RWPE1 (cell line): ENCODE measurements around the gene IAH1.
A peak's percentile ranks its signal among the peaks of the same experiment; 100 is the strongest.

Experiments
- CTCF ChIA-PET: fragments of 350-600 bp; sonication (Branson Sonifier 250); formaldehyde crosslinking; extraction: SDS; loops from one replicate; lab custom pipeline; 2021; lab: Yijun Ruan, JAX
- POLR2A ChIA-PET: fragments of 400-600 bp; formaldehyde crosslinking; extraction: SDS; loops from one replicate; lab custom pipeline; 2020; ENCODE audit warnings: antibody characterized with exemption; ENCODE audit not compliant: low non-redundant PET; lab: Yijun Ruan, JAX
- DNase-seq: peaks from one replicate; pipeline ENCODE4 v3.0.0; 2012; ENCODE audit warnings: low spot score
- H3K27ac ChIP-seq: fragments of 450-650 bp; 2 replicates; pipeline ENCODE4 v1.5.1; 2017
- CTCF ChIP-seq: fragments of 450-650 bp; conservative IDR thresholded peaks from 2 replicates; pipeline ENCODE4 v1.5.1; 2017; ENCODE audit warnings: low read depth, mild to moderate bottlenecking

Gene IAH1

GRCh38 chr2:9478526-9478925 is 4.2 kb downstream of the IAH1 start:
- no peak for TF ChIP-seq CTCF
- CTCF ChIA-PET: no interaction called here
- H3K27ac ChIP-seq: no peak overlapping the region
- DNase-seq: no peak
- POLR2A ChIA-PET: no interaction called here

- ChIA-PET POLR2A (no interaction called here), CTCF (no interaction called here)
- H3K27ac ChIP-seq: no peak overlapping the region
- TF ChIP-seq CTCF: no peak
- no peak for DNase-seq
These were observed 5.8 kb downstream of the IAH1 start for GRCh38 chr2:9480157-9480556.

GRCh38 chr2:9483107-9483506 is 8.8 kb downstream of the IAH1 start:
- DNase-seq: no peak
- no peak for TF ChIP-seq CTCF
- CTCF ChIA-PET: no interaction called here
- 0 out of 2 replicates have a peak overlapping the region, but pooled peaks have one; percentile 21 for H3K27ac ChIP-seq
- POLR2A ChIA-PET: no interaction called here

GRCh38 chr2:9484533-9484932 is 10.2 kb downstream of the IAH1 start:
- DNase-seq: no peak
- CTCF ChIA-PET: no interaction called here
- no peak for TF ChIP-seq CTCF
- POLR2A ChIA-PET: interaction anchor here (0.5 kb wide), 1 partner anchor 220 kb away, joined by 7 read pairs; no protein-coding TSS in a partner anchor
- 0 out of 2 replicates have a peak overlapping the region, but pooled peaks have one; percentile 21 for H3K27ac ChIP-seq

- TF ChIP-seq CTCF: no peak
- DNase-seq: no peak
- no peak overlapping the region for H3K27ac ChIP-seq
- ChIA-PET CTCF (interaction anchor here (0.6 to 0.7 kb wide), 3 partner anchors 57 to 724 kb away, joined by 3 to 6 read pairs (median 3); no protein-coding TSS in a partner anchor), POLR2A (no interaction called here)
These were observed 14.5 kb downstream of the IAH1 start for GRCh38 chr2:9488583-9489547.

GRCh38 chr2:9490789-9491188 is 16.4 kb downstream of the IAH1 start:
- H3K27ac ChIP-seq: no peak overlapping the region
- ChIA-PET CTCF (interaction anchor here (0.8 to 1.0 kb wide), 2 partner anchors 16 to 39 kb away, joined by 5 read pairs; no protein-coding TSS in a partner anchor), POLR2A (no interaction called here)
- no peak for TF ChIP-seq CTCF
- no peak for DNase-seq
